HG02840 (cell line): ENCODE results near the gene SBSN.

Experiments used
- ATAC-seq: cut with Tn5 transposase; IDR thresholded peaks from one replicate; pipeline ENCODE4 v1.9.1; 2021; ENCODE audit warnings: mild to moderate bottlenecking, moderate library complexity, moderate number of reproducible peaks; ENCODE audit not compliant: unreplicated experiment, low FRiP score

SBSN gene, protein sequence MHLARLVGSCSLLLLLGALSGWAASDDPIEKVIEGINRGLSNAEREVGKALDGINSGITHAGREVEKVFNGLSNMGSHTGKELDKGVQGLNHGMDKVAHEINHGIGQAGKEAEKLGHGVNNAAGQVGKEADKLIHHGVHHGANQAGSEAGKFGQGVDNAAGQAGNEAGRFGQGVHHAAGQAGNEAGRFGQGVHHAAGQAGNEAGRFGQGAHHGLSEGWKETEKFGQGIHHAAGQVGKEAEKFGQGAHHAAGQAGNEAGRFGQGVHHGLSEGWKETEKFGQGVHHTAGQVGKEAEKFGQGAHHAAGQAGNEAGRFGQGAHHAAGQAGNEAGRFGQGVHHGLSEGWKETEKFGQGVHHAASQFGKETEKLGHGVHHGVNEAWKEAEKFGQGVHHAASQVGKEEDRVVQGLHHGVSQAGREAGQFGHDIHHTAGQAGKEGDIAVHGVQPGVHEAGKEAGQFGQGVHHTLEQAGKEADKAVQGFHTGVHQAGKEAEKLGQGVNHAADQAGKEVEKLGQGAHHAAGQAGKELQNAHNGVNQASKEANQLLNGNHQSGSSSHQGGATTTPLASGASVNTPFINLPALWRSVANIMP

DNA sequence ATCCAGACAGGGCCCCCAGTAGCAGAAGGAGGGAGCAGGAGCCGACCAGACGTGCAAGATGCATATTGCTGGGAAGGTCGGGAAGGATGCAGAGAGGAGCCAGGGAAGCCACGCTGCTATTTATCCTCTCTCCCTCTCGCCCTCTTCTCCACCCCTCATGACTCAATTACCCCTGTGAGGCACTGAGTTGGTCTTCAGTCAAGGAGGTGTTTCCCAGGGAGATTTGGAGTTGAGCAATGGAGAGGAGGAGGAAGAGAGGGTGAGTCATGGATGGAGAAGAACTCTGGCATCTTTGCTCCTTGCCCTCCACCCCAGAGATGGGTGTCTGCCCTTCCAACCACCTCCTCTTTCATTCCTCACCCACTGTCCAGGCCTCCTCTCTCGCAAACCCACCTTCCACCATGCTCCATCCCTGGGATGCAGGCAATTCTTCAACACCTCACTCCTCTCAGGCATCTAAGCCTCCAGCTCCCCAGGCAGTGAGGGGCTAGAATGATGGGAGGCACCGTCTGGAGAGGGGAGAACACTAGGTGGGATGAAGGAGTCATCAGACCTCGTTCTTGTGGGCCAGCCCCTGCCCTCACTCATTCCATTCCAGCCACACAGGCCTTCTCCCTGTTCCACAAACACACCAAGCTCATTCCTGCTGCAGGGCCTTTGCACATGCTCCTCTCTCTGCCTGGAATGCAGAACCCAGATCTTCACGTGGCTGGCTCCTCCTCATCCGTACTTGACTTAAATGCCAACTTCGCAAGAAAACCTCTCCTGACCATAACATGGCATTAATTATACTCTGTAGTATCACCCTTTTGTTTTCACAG lies at the start of gene SBSN:
Gene SBSN (minus strand): TSS at position 94 of the 821 bp plus-strand sequence. CDS start 30 bp downstream, at position 64.
- ATAC-seq: no peak

DNA sequence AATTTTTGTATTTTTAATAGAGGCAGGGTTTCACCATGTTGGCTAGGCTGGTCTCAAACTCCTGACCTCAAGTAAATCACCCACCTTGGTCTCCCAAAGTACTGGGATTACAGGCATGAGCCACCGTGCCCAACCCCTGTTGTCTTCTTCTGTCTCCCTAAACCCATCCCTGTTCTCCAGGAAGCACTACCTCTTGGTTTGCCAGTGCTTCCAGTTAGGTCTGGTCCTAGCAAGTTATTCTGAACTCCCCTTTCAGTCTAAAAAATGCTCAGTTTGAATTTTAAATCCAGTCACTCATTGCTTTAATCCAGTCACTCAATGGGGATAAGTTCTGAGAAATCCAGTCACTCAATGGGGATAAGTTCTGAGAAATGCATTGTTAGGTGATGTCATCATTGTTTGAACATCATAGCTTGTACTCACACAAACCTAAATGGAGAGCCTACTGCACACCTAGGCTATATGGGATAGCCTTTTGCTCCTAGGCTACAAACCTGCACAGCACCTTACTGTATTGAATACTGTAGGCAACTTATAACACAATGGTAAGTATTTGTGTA lies 43.4 kb upstream of the SBSN start:
- no peak for ATAC-seq

DNA sequence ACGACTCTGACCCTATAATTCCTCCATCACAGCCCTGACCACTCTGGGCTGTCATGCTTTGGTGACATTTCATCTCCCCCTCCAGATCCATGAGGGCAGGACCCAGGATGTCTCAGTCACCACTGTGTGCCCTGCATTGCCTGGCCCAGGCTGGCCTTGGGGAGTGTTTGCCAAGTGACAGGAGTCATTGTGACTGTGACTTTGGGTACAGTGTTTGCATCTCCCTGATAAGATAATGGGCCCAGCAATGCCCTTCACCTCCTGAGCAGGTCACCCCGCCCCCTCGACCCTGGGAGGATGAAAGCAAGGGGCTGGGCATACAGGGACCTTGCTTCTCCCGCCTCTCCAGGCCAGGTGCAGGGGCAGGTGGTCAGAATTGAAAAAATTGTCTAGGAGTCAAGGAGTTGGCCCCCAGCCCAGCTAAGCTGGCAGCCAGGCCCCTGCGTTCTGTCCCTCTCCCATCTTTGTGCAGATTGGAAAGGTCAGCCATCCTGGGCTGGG lies 41.2 kb upstream of the SBSN start:
- no peak for ATAC-seq

DNA sequence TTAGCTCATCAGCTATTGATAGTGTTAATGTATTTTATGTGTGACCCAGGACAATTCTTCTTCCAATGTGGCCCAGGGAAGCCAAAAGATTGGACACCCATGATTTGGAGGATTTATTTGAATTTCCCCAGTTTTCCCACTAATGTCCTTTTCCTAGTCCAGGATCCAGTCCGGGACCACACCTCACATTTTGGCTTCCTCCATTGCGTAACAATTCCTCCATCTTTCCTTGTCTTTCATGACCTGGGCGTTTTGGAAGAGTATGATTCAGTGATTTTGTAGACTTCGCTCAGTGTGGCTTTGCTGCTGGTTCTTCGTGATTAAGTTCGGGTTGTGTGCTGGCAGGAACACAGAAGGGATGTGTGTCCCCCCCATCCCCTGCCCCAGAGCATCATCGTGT lies 38.6 kb upstream of the SBSN start:
- no peak for ATAC-seq

DNA sequence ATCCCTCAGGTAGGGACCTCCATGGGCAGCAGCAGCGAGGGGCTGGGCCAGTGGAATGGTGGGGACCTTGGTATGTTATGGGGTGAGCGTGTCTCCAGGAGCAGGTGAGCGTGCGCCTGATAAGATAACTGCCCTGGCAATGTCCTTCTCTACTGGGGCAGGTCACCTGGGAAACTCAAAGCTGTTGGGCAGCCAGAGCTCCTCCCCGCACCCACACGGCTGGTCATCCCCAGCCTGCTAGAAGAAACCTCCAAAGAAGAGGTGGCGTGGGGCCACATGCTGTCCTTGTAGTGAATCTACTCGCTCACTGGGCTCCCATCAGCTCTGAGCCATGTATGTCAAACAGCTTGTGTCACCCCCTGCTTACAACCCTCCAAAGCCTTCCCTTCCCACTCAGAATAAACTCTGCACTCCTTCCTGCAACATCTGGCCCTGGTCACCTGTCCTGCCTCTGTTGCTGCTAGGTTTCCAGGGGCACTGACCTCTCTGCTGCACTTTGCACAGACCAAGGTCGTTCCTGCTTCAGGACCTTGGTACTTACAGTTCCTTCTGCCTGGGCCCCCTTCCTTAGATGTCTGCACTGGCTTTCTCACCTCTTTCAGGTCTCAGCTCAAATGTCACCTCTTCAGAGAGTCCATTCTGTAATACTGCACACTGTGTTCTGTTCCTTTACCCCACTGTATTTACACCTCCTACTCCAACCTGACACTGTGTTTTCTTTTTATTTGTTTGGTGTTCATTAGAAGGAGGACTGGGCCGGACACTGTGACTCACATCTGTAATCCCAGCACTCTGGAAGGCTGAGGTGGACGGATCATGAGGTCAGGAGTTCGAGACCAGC lies 37.1 kb upstream of the SBSN start:
- ATAC-seq: no peak

DNA sequence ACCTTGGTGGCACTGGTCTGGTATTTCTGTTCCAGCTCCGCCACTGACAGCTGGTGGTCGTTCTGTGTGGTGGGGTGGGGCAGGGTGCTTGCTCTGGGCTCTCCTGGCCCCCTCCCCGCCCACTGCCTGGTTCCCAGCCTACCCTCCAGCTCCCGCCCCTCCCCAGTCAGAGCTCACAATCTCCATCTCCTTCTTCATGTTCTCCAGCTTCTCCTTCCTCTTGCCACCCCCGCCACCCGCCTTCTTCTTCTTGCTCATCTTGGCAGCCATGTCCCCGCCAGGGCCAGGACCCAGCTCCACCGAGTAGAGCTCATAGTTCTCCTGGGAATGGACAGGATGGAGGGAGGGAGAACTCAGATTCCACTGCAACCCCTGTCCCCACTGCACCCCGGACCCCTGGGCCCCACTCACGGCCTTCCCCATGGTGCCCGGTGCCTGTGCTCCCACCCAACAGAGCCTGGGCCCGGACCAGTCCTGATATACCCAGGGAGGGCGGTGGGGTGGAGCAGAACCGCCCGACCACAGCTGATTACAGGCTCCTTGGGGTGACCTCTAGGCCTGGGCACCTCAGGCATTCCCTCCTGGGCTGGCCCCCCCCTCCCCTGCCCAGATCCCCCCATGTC lies 35.2 kb upstream of the SBSN start, which contains the start of gene ATP4A:
Gene ATP4A (minus strand): TSS at position 452 of the 623 bp plus-strand sequence. CDS start 29 bp downstream, at position 423.
- no peak for ATAC-seq

DNA sequence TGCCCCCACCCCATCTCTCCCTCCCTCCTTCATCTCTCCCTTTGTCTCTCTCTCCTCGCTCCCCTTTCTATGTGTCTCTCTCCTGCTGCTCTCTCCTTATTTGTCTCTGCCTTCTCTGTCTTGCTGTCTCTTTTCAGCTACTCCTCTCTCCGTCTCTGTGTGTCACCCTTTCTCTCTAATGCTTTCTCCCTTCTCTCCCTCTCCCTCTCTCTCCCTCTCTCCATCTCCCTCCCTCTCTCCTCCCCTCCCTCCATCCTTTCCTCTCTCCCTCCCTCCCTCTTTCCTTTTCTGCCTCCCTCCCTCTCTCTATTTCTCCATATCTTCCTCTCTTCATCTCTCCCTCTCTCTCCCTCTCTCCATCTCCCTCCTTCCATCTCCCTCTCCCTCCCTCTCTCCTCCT lies 34.7 kb upstream of the SBSN start:
- ATAC-seq: no peak

DNA sequence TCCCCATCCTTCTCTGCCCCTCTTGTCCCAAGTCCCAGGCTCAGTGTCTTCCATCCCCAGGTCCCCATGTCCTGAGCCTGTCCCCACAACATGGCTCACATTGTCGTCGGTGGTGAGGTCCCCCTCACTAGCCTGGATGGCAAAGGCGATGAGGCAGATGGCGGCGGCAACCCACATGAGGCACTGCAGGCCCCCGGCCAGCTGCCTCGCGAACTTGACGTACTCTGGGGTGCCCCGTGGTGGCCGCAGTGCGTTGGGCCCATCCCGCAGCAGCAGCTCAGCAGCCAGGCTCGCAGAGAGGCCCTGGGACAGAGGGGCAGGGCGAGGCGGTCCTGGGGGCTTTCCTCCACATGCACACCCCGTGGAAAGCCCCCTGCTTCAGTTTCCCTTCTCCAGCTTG lies 34.2 kb upstream of the SBSN start:
- no peak for ATAC-seq

DNA sequence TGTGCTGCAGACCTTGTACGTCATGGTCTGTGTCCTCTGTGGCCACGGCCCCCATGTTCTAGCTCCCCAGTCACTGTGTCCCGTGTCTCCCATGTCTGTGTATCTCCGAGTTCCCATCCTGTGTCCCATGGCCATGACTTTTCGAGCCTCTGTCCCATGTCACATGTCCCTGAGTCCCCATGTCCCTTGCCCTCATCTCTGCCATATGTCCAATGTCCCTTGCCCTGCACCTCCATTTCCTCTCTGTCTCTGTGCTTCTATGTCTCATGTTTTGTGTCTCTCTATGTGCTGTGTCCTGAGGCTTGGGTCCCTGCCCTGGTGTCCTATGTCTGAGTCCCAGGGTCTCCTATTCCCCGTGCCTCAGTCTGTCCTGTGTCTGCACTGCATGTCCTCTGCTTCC lies 33.3 kb upstream of the SBSN start:
- ATAC-seq: no peak

DNA sequence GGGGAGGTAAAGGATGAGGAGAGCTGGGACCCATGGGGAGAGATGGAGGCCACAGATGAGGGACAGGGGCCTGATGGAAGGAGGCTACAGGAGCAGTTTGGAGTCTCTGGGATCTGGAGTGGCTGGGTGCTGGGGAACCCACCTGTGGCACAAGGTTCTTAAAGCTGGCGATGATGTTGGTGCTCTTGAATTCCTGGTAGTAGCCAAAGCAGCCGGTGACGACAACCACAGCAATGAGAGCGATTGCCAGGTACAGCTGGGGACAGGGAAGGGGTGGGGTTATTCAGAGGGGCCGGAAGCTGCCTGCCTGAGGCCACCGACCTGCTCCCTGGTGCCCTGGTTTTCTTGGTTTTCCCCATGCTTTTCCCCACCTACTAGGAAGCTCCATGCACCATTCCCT lies 32.6 kb upstream of the SBSN start:
- ATAC-seq: no peak

DNA sequence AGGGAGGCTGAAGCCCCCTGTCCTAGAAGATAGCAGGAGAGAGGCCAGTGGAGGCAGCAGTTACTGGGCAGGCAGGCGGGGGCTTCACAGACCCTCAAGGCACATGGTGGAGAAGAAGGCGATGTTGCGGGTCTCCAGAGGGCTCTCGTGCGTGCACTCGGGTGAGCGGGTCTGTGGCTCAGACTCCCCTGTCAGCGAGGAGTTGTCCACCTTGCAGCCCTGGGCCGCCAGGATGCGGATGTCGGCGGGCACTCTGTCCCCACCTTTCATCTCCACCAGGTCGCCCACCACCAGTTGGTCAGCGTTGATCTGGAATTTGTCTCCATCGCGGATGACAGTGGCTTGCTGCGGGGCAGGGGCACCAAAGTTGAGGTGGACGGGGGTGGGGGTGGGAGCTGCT lies 32.2 kb upstream of the SBSN start:
- ATAC-seq: no peak

DNA sequence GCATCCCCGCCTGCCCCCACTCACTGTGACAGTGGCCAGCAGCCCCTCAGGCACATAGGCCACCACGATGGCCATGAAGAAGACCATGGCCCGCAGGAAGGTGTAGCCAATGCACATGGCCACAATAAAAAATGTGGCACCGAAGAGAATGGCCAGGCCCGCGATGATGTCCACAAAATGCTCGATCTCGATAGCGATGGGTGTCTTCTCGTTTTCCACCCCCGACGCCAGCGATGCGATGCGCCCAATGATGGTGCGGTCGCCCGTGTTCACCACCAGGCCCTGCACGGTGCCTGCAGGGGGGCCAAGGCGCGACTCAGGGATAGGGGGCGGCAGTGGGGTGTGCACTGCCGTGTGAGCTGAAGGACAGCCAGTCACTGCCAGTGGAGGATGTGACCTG lies 31.7 kb upstream of the SBSN start:
- ATAC-seq: no peak

DNA sequence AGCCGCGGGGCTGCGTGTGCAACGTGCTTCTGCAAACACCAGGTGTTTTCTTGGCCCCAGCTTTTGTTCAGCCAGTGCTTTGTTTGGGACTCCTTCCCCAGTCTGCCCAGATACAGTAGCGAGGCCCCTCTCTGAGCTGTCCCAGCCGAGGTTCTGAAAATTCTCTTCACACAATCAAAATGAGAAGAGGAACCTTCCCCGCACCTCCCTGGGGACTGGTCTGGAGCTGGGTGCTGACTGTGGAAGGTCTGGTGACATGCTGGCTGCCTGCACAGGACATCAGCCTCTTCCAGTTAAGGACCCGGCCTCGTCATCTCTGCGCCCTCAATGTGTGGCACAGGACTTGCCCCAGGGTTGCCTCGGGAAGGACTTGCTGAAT lies 31.2 kb upstream of the SBSN start:
- ATAC-seq: no peak

DNA sequence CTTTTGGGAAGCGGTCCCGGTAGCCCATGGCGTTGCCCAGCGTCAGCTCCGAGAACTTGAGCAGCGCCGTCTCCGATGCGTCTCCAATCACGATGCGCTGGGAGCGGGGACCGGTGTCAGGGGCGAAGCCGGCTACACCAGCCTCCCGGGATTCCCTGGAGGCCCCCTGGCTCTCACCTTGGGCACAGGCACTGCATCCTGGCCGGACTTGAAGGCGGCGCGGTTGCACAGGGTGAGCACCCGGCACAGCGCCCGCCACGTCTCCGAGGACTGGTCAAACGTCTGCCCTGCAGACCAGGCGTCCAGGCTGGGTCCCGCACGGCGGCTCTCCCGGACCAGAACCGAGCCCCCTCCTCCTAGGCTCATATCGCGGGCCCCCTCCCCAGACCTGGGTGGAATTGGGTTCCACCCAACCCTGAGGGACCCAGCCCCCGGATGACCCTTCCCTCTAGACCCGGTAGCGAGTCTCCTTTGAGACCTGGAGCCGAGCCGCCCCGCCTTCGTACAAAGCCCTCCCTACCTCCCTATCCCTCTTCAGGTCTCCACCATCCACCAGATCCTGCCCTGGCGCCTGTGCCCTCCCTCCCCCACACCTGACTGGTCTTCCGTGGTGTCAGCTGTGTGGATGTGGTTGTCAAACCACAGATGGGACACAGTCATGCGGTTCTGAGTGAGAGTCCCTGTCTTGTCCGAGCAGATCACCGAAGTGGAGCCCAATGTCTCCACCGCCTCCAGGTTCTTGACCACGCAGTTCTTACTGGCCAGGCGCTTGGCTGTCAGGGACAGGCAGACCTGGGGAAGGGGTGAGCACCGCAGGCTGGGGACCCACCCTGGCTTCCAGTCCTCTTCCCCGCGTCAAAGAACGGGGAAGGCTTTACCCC lies 30.5 kb upstream of the SBSN start:
- ATAC-seq: no peak

DNA sequence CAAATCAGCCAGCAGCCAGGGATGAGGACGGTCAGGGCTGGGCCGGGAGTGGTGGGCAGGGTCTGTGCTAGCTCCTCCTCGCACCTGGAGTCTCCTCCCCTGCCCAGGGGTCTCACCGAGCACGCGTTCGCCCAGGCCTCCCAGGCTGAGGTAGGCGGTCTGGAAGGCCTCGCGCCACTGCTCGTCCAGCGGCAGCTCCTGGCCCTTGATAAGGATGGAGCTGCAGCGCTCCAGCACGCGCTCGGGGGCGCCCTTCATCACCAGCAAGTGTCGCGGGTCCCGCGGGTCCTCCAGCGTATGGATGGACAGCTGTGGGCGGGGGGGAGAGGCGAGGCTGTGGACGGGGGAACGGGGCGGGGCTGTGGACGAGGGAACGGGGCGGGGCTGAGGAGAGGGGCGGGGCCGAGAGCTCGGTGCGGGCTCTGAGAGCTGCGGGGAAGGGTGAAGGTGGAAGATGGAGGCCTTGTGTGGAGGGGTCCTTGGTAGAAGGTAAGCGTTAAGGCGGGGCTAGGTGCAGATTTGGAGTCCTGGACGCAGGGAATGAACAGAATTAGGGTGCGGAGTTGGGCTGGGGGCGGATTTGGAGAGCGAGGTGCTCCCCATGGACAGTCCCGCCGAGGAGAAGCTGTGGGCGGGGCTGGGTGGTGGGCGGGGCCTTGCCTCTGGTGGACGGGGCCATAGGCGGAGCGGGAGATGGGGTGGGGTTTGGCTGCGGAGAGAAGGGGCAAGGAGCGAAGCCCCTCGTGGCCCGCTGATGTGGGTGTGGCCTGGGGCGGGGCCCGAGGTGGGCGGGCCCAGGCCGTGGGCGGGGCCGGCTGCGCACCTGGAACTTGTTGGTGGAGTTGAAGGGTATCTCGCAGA lies 29.7 kb upstream of the SBSN start:
- no peak for ATAC-seq

DNA sequence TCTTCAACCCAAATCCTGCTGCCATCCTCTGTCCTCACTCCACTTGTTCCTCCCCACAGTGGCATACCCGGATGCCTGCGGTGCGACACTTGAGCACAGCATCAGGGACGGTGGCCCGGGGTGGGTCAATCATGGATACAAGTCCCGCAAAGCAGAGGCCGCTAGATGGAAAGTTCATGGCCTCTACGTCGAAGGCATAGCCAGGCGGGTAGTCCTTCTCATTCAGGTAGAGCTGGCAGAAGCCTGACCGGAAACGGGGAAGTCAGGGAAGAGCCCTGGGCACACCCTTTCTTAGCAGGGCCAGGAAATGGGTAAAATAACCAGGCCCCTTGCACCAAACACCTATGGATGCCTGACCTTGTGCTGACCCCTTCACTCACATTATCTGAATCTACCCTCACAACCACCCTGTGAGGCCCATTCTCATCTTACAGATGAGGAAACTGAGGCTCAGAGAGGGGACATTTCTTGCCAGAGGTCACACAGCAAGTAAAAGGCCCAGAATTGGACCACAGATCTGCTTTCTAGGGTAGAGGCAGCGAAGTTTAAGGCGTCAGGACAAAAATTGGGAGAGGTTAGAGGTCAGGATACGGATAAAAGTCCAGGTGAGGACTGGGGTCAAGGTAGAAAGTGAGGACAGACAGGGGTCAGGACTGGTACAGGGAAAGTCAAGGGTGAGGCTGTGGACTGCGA lies 28.9 kb upstream of the SBSN start:
- ATAC-seq: no peak

DNA sequence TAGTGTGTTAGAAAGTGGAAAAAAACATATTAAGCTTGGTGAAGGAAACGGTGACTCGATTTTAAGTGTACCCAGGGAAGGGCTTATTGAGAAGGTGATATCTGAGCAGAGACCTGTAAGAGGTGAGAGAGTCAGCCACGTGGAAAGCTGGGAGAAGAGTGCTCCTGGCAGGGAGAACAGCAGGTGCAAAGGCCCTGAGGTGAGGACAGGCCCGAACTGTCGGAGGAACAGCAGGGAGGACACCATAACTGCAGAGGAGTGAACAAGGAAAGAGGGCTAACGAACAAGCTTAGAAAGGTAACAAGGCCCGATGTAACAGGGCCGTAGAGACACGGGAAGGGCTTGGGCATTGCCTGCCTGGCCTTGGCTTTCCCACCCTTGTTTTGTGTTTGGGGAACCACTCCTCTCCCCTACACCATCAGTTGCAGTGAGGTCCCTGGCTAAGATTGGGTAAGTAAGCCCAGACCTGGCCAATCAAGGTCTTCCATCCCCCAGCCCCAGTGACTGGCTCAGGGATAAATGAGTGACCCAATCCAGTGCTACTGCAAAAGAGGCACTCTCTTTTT lies 28.0 kb upstream of the SBSN start:
- no peak for ATAC-seq
